Keratinocyte (primary cell): ENCODE results near the gene GMCL1. TPM values are rescaled to one million over a fixed set of nuclear protein-coding genes. Genes with fewer than 3 reads are reported as not detected.

Experiments
- DNase-seq: peaks from one replicate; pipeline ENCODE4 v3.0.0-alpha.2; 2011; ENCODE audit warnings: low read depth, missing footprints, low spot score
- FAIRE-seq: peaks from 2 replicates; lab custom pipeline; 2011; peaks lifted over from hg19 to GRCh38; lab: Jason Lieb, UNC
- H2AFZ ChIP-seq: 2 replicates; pipeline ENCODE4 v1.6.0; 2012; ENCODE audit warnings: low read length, control low read depth, inconsistent platforms; ENCODE audit not compliant: control insufficient read depth
- H3K27ac ChIP-seq: 2 replicates; pipeline ENCODE4 v1.5.1; 2011; ENCODE audit warnings: low read length; ENCODE audit not compliant: control insufficient read depth, insufficient read depth
- H3K27me3 ChIP-seq: 3 replicates; pipeline ENCODE4 v1.6.0; 2011; ENCODE audit warnings: low read length; ENCODE audit not compliant: control insufficient read depth, insufficient read depth; ENCODE audit errors: extremely low read depth
- H3K36me3 ChIP-seq, 2 experiments: 2 replicates in 1 of 2; 3 replicates in 1 of 2; pipeline ENCODE4 v1.5.1; 2011; ENCODE audit warnings: low read length in 2 of 2, mild to moderate bottlenecking in 1 of 2; ENCODE audit not compliant: control insufficient read depth in 2 of 2, insufficient read depth in 2 of 2; ENCODE audit errors: extremely low read depth in 1 of 2
- H3K4me1 ChIP-seq: 3 replicates; pipeline ENCODE4 v1.5.1; 2011; ENCODE audit warnings: low read length; ENCODE audit not compliant: control insufficient read depth, insufficient read depth; ENCODE audit errors: extremely low read depth
- H3K4me2 ChIP-seq: 3 replicates; pipeline ENCODE4 v1.6.0; 2011; ENCODE audit warnings: low read depth, low read length; ENCODE audit not compliant: control insufficient read depth, insufficient read depth; ENCODE audit errors: extremely low read depth
- H3K4me3 ChIP-seq, 3 experiments: fragments of 200-600 bp in 1 of 3; sonication (generic) in 1 of 3; 2 replicates in 2 of 3; 3 replicates in 1 of 3; pipeline ENCODE4 v1.5.1; 2011 to 2016; ENCODE audit warnings: low read length in 3 of 3, mild to moderate bottlenecking in 3 of 3, control low read depth in 2 of 3, inconsistent platforms in 1 of 3, low read depth in 1 of 3, mixed read lengths in 1 of 3, mixed run types in 1 of 3, moderate library complexity in 1 of 3; ENCODE audit not compliant: control insufficient read depth in 2 of 3, insufficient read depth in 2 of 3; ENCODE audit errors: extremely low read depth in 1 of 3
- H3K79me2 ChIP-seq: 2 replicates; pipeline ENCODE4 v1.6.0; 2012; ENCODE audit warnings: low read length; ENCODE audit not compliant: control insufficient read depth, insufficient read depth
- H3K9ac ChIP-seq: 3 replicates; pipeline ENCODE4 v1.6.0; 2011; ENCODE audit warnings: low read length; ENCODE audit not compliant: control insufficient read depth, insufficient read depth; ENCODE audit errors: extremely low read depth
- H3K9me1 ChIP-seq: 3 replicates; pipeline ENCODE4 v1.6.0; 2011; ENCODE audit warnings: low read length; ENCODE audit not compliant: control insufficient read depth, insufficient read depth; ENCODE audit errors: extremely low read depth
- H3K9me3 ChIP-seq: 2 replicates; pipeline ENCODE4 v1.5.1; 2012; ENCODE audit warnings: low read depth, low read length; ENCODE audit not compliant: control insufficient read depth
- H4K20me1 ChIP-seq: 3 replicates; pipeline ENCODE4 v1.6.0; 2011; ENCODE audit warnings: low read length; ENCODE audit not compliant: control insufficient read depth, insufficient read depth; ENCODE audit errors: extremely low read depth
- CTCF ChIP-seq, 3 experiments: IDR thresholded peaks in 1 of 3; conservative IDR thresholded peaks in 1 of 3; optimal IDR thresholded peaks in 1 of 3; 2 replicates in 2 of 3; 3 replicates in 1 of 3; pipeline versions ENCODE3 to v1.5.1; 2011; ENCODE audit warnings: low read length in 3 of 3, mild to moderate bottlenecking in 3 of 3, moderate library complexity in 2 of 3, control low read depth in 1 of 3, inconsistent platforms in 1 of 3; ENCODE audit not compliant: insufficient read depth in 2 of 3; ENCODE audit errors: extremely low read depth in 1 of 3
- EZH2 ChIP-seq: IDR thresholded peaks from one replicate; pipeline ENCODE4 v1.6.1; 2012; ENCODE audit warnings: inconsistent platforms, mild to moderate bottlenecking, low read length, moderate library complexity
- dilution Hi-C: fragments of 300-500 bp; cut with MboI; formaldehyde crosslinking; loops from one replicate; pipeline ENCODE4 v1.7.0; 2020; ENCODE audit warnings: low sequenced_read_pairs; ENCODE audit not compliant: extremely low pct_ligation_motif_present
- polyA minus RNA-seq, 3 experiments: library from RNA; depleted of rRNA, polyadenylated mRNA; stranded (reverse); fragments of >200 nt; gene quantifications; 1 replicate in 1 of 3; 2 replicates in 1 of 3; 3 replicates in 1 of 3; pipeline ENCODE4 v1.2.3, GENCODE V29; 2011
- polyA plus RNA-seq, 5 experiments: library from polyadenylated mRNA; depleted of rRNA in 3 of 5; stranded (reverse) in 3 of 5; stranded (forward) in 1 of 5; unstranded in 1 of 5; fragments of >200 nt; gene quantifications; 1 replicate in 1 of 5; 2 replicates in 3 of 5; 3 replicates in 1 of 5; pipeline versions ENCODE4 v1.2.1 to v1.2.3, GENCODE V29; 2011 to 2012; ENCODE audit warnings: missing spikeins in 2 of 5, low read depth in 1 of 5, low replicate concordance in 1 of 5

GMCL1 gene, protein sequence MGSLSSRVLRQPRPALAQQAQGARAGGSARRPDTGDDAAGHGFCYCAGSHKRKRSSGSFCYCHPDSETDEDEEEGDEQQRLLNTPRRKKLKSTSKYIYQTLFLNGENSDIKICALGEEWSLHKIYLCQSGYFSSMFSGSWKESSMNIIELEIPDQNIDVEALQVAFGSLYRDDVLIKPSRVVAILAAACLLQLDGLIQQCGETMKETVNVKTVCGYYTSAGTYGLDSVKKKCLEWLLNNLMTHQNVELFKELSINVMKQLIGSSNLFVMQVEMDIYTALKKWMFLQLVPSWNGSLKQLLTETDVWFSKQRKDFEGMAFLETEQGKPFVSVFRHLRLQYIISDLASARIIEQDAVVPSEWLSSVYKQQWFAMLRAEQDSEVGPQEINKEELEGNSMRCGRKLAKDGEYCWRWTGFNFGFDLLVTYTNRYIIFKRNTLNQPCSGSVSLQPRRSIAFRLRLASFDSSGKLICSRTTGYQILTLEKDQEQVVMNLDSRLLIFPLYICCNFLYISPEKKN
- polyA plus RNA-seq (3.9 to 7.5 TPM (median 4.1 TPM) in 3 replicates), polyA minus RNA-seq (1.9 to 6.5 TPM (median 2.4 TPM) in 3 replicates)
- polyA plus RNA-seq (2011; ENCODE audit: low read depth), result 5.0 TPM
- polyA plus RNA-seq (2011; cell fraction: cytosol; rRNA removed), result 4.4 and 6.4 TPM in 2 replicates
- polyA plus RNA-seq (2011; cell fraction: nucleus; rRNA removed), result 3.8 and 6.0 TPM in 2 replicates
- polyA plus RNA-seq (2012; ENCODE audit: low replicate concordance), result 4.7 and 4.9 TPM in 2 replicates
- polyA minus RNA-seq (2011; cell fraction: cytosol; rRNA and poly(A)+ RNA removed), result 2.9 TPM
- 1.4 and 5.6 TPM in 2 replicates for polyA minus RNA-seq (2011; cell fraction: nucleus; rRNA and poly(A)+ RNA removed)

DNA sequence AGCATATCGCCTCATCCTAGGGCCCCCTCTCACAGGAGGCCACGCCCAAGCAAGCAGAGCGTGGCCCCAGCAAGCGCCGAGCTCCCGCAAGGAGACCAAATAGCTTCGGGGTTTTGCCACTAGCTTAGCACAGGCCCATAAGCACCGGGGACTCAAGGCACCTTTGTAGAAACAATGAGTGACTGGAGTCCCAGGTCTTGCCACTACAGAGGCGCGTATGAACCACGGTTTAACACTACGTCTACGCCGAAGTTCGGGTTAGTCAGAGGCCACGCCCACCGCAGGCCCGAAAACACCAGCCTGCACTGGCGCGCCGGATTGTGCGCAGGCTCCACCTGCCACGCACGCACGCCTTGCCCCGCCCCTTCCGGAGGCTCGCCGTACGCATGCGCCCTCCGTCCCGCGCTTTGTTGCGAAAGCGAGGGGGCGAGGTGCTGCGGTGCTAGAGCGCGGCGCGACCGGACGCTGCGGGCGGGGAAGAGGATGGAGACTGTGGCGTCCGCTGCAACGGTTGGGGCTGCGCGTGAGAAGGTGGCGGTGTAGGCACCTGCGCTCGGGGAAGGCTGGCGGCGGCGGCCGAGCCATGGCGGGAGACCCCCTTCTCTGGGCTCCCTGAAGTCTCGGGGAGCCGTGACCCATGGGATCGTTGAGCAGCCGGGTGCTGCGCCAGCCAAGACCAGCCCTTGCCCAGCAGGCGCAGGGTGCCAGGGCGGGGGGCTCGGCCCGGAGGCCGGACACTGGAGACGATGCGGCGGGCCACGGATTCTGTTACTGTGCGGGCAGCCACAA is at the start of gene GMCL1:
TSS of gene GMCL1 (plus strand) at position 405 of the 789 bp plus-strand sequence. CDS start at position 638, 233 bp downstream.
- Histone ChIP-seq H3K9me1 (no peaks in the 10 kb centered on the region), H3K4me2 (peak within 1 kb of the TSS; percentile 96), H3K4me3 (peak within 1 kb of the TSS; percentile 72 to 88 (median 83)), H3K79me2 (peaks cover 18% of the 10 kb centered on the region), H3K27ac (peak within 1 kb of the TSS; percentile 94), H3K4me1 (peaks cover 15% of the 10 kb centered on the region), H3K36me3 (no peaks in the 10 kb centered on the region), H2AFZ (peak within 1 kb of the TSS; percentile 89), H3K9ac (peak within 1 kb of the TSS; percentile 92), H3K9me3 (no peaks in the 10 kb centered on the region), H4K20me1 (no peaks in the 10 kb centered on the region), H3K27me3 (no peaks in the 10 kb centered on the region)
- DNase-seq (peak; percentile 80), FAIRE-seq (peak; percentile 60)
- TF ChIP-seq EZH2 (no peak), CTCF (optimal IDR thresholded peaks at IDR 0.05 in 1 of 3, IDR thresholded peaks at IDR 0.05 in 1 of 3, conservative IDR thresholded peaks at IDR 0.05 in 1 of 3; ENCODE audit: extremely low read depth in 1 of 3, insufficient read depth in 2 of 3, low read length in 3 of 3) (no peak)
- dilution Hi-C loops, result no loop called here

GRCh38 chr2:69780921-69781320 is 48.5 kb upstream of the GMCL1 start:
- Histone ChIP-seq H3K4me2 (no peak overlapping the region), H3K36me3 (peaks cover 5 to 6% of the 10 kb centered on the region in 2 experiments), H3K9me1 (no peaks in the 10 kb centered on the region), H3K9me3 (no peaks in the 10 kb centered on the region), H2AFZ (no peak overlapping the region), H3K79me2 (no peaks in the 10 kb centered on the region), H3K4me1 (peaks cover 18% of the 10 kb centered on the region), H3K4me3 (no peak overlapping the region), H3K9ac (no peak overlapping the region), H3K27me3 (no peaks in the 10 kb centered on the region), H3K27ac (no peak overlapping the region), H4K20me1 (no peaks in the 10 kb centered on the region)
- no peak for FAIRE-seq
- dilution Hi-C loops, result no loop called here
- DNase-seq, result no peak
- TF ChIP-seq CTCF (optimal IDR thresholded peaks at IDR 0.05 in 1 of 3, IDR thresholded peaks at IDR 0.05 in 1 of 3, conservative IDR thresholded peaks at IDR 0.05 in 1 of 3; ENCODE audit: extremely low read depth in 1 of 3, insufficient read depth in 2 of 3, low read length in 3 of 3) (no peak), EZH2 (no peak)
